GM19099 (cell line): ENCODE data around the gene RASA2.

Source experiments
- POLR2A ChIP-seq: IDR thresholded peaks from 3 replicates; pipeline ENCODE4 v1.6.1; 2011; ENCODE audit warnings: low read depth; ENCODE audit not compliant: insufficient read length; ENCODE audit errors: extremely low read depth

The RASA2 gene

GRCh38 chr3:141653847-141654246, 167.0 kb downstream of the RASA2 start:
- no peak for TF ChIP-seq POLR2A

- no peak for TF ChIP-seq POLR2A
Measured at GRCh38 chr3:141655801-141656200, 169.0 kb downstream of the RASA2 start.

GRCh38 chr3:141656771-141657170, 169.9 kb downstream of the RASA2 start:
- TF ChIP-seq POLR2A, result no peak

- TF ChIP-seq POLR2A, result no peak
Measured at GRCh38 chr3:141657516-141657915, 170.7 kb downstream of the RASA2 start.

- no peak for TF ChIP-seq POLR2A
Measured at GRCh38 chr3:141659821-141660613, 173.2 kb downstream of the RASA2 start.

- no peak for TF ChIP-seq POLR2A
Measured at GRCh38 chr3:141660614-141660947, 173.8 kb downstream of the RASA2 start.

GRCh38 chr3:141661229-141662196, 174.7 kb downstream of the RASA2 start:
- TF ChIP-seq POLR2A, result no peak

GRCh38 chr3:141663993-141664392, 177.2 kb downstream of the RASA2 start:
- TF ChIP-seq POLR2A, result no peak
